Fibroblast of mammary gland (primary cell): ENCODE measurements around the gene AUTS2.

Source experiments
- DNase-seq: peaks from one replicate; pipeline ENCODE4 v3.0.0-alpha.2; 2010; ENCODE audit warnings: low read depth
- H3K4me3 ChIP-seq: 2 replicates; pipeline ENCODE4 v1.5.1; 2011; ENCODE audit warnings: low read depth, mild to moderate bottlenecking, low read length, moderate library complexity; ENCODE audit not compliant: control insufficient read depth
- CTCF ChIP-seq: conservative IDR thresholded peaks from 2 replicates; pipeline ENCODE4 v1.5.1; 2011; ENCODE audit warnings: low read depth, low read length, inconsistent platforms; ENCODE audit not compliant: control insufficient read depth, insufficient read depth

AUTS2 gene

GRCh38 chr7:70016044-70016770, 417.9 kb downstream of the AUTS2 start:
- H3K4me3 ChIP-seq: no peak overlapping the region
- peak; percentile 81 for DNase-seq

GRCh38 chr7:70017357-70017756, 419.1 kb downstream of the AUTS2 start:
- no peak for TF ChIP-seq CTCF
- DNase-seq: no peak

More at GRCh38 chr7:70016044-70016770, 417.9 kb downstream of the AUTS2 start:
- TF ChIP-seq CTCF: no peak

GRCh38 chr7:70018700-70019099, 420.4 kb downstream of the AUTS2 start:
- TF ChIP-seq CTCF: no peak
- DNase-seq: no peak
- H3K4me3 ChIP-seq: no peak overlapping the region

More at GRCh38 chr7:70017357-70017756, 419.1 kb downstream of the AUTS2 start:
- H3K4me3 ChIP-seq: no peak overlapping the region

GRCh38 chr7:70027867-70028266, 429.6 kb downstream of the AUTS2 start:
- no peak for TF ChIP-seq CTCF
- no peak for DNase-seq
- no peak overlapping the region for H3K4me3 ChIP-seq

GRCh38 chr7:70028620-70029019, 430.3 kb downstream of the AUTS2 start:
- H3K4me3 ChIP-seq: no peak overlapping the region
- DNase-seq: no peak
- no peak for TF ChIP-seq CTCF

- H3K4me3 ChIP-seq: no peak overlapping the region
- no peak for DNase-seq
- no peak for TF ChIP-seq CTCF
Measured at GRCh38 chr7:70029993-70030392, 431.7 kb downstream of the AUTS2 start.
